GM19035 (cell line): ENCODE measurements around the gene SLC7A10.
"Not testable (repeated sequence)": the region's sequence is repeated elsewhere in the genome, so short reads cannot be mapped to it uniquely, and the experiment has no call there.

ENCODE experiments used
- ATAC-seq: cut with Tn5 transposase; IDR thresholded peaks from one replicate; pipeline ENCODE4 v1.9.1; 2021; ENCODE audit not compliant: unreplicated experiment

The SLC7A10 gene

GRCh38 chr19:33204136-33204973 is 21.3 kb downstream of the SLC7A10 start:
- ATAC-seq: no peak

- no peak for ATAC-seq
Observed at GRCh38 chr19:33203529-33203928, 22.1 kb downstream of the SLC7A10 start.

GRCh38 chr19:33202546-33203507 is 22.8 kb downstream of the SLC7A10 start:
- no peak for ATAC-seq

- ATAC-seq: no peak
Observed at GRCh38 chr19:33201886-33202545, 23.6 kb downstream of the SLC7A10 start.

GRCh38 chr19:33201473-33201872 is 24.2 kb downstream of the SLC7A10 start:
- ATAC-seq: no peak

- ATAC-seq: no peak
Observed at GRCh38 chr19:33199441-33200265, 26.0 kb downstream of the SLC7A10 start.

GRCh38 chr19:33198169-33198568 is 27.5 kb downstream of the SLC7A10 start:
- ATAC-seq: no peak

GRCh38 chr19:33197591-33198000 is 28.1 kb downstream of the SLC7A10 start:
- no peak for ATAC-seq

- ATAC-seq: no peak
Observed at GRCh38 chr19:33196446-33197193, 29.0 kb downstream of the SLC7A10 start.

GRCh38 chr19:33195645-33196347 is 29.9 kb downstream of the SLC7A10 start:
- no peak for ATAC-seq

- no peak for ATAC-seq
Observed at GRCh38 chr19:33194886-33195644, 30.6 kb downstream of the SLC7A10 start.

- no peak for ATAC-seq
Observed at GRCh38 chr19:33194532-33194885, 31.1 kb downstream of the SLC7A10 start.

GRCh38 chr19:33193865-33194362 is 31.7 kb downstream of the SLC7A10 start, which contains the start of gene LRP3:
TSS of gene LRP3 (plus strand) at chr19:33194330. CDS start at chr19:33194786, 456 bp downstream.
- no peak for ATAC-seq

GRCh38 chr19:33193269-33193864 is 32.3 kb downstream of the SLC7A10 start:
- ATAC-seq: no peak

- no peak for ATAC-seq
Observed at GRCh38 chr19:33192010-33192409, 33.6 kb downstream of the SLC7A10 start.

GRCh38 chr19:33191501-33191900 is 34.1 kb downstream of the SLC7A10 start:
- no peak for ATAC-seq

- not testable (repeated sequence) for ATAC-seq
Observed at GRCh38 chr19:33191092-33191491, 34.6 kb downstream of the SLC7A10 start.

- no peak for ATAC-seq
Observed at GRCh38 chr19:33189453-33189852, 36.2 kb downstream of the SLC7A10 start.
